ENCODE measurements around the gene SQSTM1.
"Not testable (repeated sequence)": the region's sequence is repeated elsewhere in the genome, so short reads cannot be mapped to it uniquely, and the experiment has no call there.

- TF ChIP-seq CTCF (IDR thresholded peaks at IDR 0.05; ENCODE audit: low read depth, low read length); POLR2A (IDR thresholded peaks at IDR 0.05; ENCODE audit: extremely low read depth, insufficient read length): not testable (repeated sequence)
- TF ChIP-seq, protein P1, sequence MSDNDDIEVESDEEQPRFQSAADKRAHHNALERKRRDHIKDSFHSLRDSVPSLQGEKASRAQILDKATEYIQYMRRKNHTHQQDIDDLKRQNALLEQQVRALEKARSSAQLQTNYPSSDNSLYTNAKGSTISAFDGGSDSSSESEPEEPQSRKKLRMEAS (IDR thresholded peaks at IDR 0.05; ENCODE audit: low read depth, low read length) = not testable (repeated sequence)
These were observed 50.8 kb downstream of the SQSTM1 start for GRCh38 chr5:179871533-179871932.
